Activated gamma-delta T cell (primary cell): ENCODE results near the gene GPRC5A.
"Not testable (repeated sequence)": the region's sequence is repeated elsewhere in the genome, so short reads cannot be mapped to it uniquely, and the experiment has no call there.

ENCODE experiments used
- DNase-seq: peaks from one replicate; lab custom pipeline; 2025; lab: John Stamatoyannopoulos, UW
- total RNA-seq, 2 donors: gene quantifications; one replicate each; lab custom pipeline; 2026; lab: John Stamatoyannopoulos, UW

Gene GPRC5A
- total RNA-seq: 0.05 to 0.31 reads per million in 2 donors

- DNase-seq: no peak
These were observed at the start of gene GPRC5A for GRCh38 chr12:12891080-12891880. Gene GPRC5A, plus strand, starts transcription at chr12:12891562. Its CDS starts 16,688 bp downstream, at chr12:12908250.

- no peak for DNase-seq
These were observed 45.5 kb upstream of the GPRC5A start for GRCh38 chr12:12845794-12846243.

- not testable (repeated sequence) for DNase-seq
These were observed 44.6 kb upstream of the GPRC5A start for GRCh38 chr12:12846780-12847179.

GRCh38 chr12:12853435-12853834, 37.9 kb upstream of the GPRC5A start:
- no peak for DNase-seq

- DNase-seq: no peak
These were observed 31.7 kb upstream of the GPRC5A start for GRCh38 chr12:12859690-12860089.

GRCh38 chr12:12864243-12864642, 27.1 kb upstream of the GPRC5A start:
- DNase-seq: no peak

- DNase-seq: no peak
These were observed 22.7 kb upstream of the GPRC5A start for GRCh38 chr12:12868477-12869235.

GRCh38 chr12:12870465-12870864, 20.9 kb upstream of the GPRC5A start:
- DNase-seq: no peak

GRCh38 chr12:12871587-12872138, 19.7 kb upstream of the GPRC5A start:
- DNase-seq: no peak

GRCh38 chr12:12872139-12872933, 19.0 kb upstream of the GPRC5A start:
- DNase-seq: no peak

- DNase-seq: no peak
These were observed 18.5 kb upstream of the GPRC5A start for GRCh38 chr12:12872934-12873275.

GRCh38 chr12:12874029-12874428, 17.3 kb upstream of the GPRC5A start:
- no peak for DNase-seq

- DNase-seq: not testable (repeated sequence)
These were observed 16.1 kb upstream of the GPRC5A start for GRCh38 chr12:12875301-12875700.

- no peak for DNase-seq
These were observed 14.1 kb upstream of the GPRC5A start for GRCh38 chr12:12877153-12877768.

- DNase-seq: no peak
These were observed 13.4 kb upstream of the GPRC5A start for GRCh38 chr12:12877781-12878455.

- DNase-seq: no peak
These were observed 10.8 kb upstream of the GPRC5A start for GRCh38 chr12:12880537-12880936.

- DNase-seq: no peak
These were observed 10.0 kb upstream of the GPRC5A start for GRCh38 chr12:12881151-12881909.

GRCh38 chr12:12882288-12882687, 9.1 kb upstream of the GPRC5A start:
- DNase-seq: no peak

GRCh38 chr12:12883369-12884001, 7.9 kb upstream of the GPRC5A start:
- DNase-seq: no peak
